ENCODE measurements around the gene POLR2E.

The POLR2E gene

GRCh38 chr19:1062387-1063029 is 32.7 kb downstream of the POLR2E start:
- DNase-seq: no peak

DNA sequence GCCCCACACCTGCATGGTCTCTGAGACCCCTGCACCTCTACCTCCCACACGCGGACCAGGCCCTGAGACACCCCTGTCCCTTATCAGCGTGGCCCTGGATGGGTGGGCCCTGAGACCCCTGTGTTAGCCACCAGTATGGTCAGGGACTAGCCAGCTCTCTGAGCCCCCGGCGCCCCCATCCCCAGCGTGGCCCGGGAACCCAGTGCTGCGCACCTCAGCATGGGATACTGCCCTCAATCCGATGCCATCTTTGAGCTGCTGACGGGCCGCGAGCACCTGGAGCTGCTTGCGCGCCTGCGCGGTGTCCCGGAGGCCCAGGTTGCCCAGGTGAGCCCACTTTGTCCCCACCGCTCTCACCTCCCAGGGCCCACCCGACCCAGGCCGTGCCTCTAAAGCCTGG is 33.2 kb downstream of the POLR2E start:
- no peak for DNase-seq

DNA sequence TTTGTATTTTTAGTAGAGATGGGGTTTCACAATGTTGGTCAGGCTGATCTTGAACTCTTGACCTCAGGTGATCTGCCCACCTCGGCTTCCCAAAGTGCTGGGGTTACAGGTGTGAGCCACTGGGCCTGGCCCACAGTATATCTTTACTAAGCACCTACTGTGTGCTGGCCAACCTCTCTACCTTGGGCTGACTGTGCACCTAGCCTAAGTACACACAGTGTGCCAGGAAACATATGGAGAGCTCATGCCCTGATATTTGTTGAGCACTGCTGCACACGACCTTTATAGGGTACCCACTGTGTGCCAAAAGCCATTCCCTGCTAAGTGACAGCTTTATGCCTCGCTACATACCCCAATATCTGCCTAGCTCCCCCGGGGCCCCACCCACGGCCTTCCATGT is 34.5 kb downstream of the POLR2E start:
- no peak for DNase-seq

- no peak for DNase-seq
These were observed 37.1 kb downstream of the POLR2E start for GRCh38 chr19:1058112-1058511.

DNA sequence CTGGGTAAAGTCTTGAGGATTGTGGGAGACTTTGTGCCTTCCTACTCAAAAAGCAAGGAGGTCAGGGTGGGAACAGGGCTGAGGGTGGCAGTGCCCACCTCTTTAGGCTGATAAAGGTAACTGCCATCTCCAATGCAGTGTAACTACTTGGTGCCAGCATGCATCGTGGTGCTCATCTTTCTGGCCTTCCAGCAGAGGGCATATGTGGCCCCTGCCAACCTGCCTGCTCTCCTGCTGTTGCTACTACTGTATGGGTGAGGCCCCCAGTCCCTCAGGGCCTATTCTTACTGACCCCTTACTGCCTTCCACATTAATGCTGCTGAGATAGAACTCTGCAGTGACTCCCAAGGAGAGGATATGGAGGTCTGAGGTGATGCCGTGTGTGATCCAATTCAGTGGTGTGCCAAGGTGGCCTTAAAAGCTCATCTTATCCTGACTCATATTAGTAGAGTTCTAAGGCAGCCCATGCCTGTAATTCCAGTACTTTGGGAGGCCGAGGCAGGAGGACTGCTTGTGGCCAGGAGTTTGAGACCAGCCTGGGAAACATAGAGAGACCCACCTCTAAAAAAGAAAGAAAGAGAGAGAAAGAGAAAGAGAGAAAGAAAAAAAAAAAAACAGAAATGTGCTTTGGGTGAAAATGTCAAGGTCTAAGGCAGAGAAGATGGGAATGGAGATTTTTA is 37.9 kb downstream of the POLR2E start:
- DNase-seq: no peak

DNA sequence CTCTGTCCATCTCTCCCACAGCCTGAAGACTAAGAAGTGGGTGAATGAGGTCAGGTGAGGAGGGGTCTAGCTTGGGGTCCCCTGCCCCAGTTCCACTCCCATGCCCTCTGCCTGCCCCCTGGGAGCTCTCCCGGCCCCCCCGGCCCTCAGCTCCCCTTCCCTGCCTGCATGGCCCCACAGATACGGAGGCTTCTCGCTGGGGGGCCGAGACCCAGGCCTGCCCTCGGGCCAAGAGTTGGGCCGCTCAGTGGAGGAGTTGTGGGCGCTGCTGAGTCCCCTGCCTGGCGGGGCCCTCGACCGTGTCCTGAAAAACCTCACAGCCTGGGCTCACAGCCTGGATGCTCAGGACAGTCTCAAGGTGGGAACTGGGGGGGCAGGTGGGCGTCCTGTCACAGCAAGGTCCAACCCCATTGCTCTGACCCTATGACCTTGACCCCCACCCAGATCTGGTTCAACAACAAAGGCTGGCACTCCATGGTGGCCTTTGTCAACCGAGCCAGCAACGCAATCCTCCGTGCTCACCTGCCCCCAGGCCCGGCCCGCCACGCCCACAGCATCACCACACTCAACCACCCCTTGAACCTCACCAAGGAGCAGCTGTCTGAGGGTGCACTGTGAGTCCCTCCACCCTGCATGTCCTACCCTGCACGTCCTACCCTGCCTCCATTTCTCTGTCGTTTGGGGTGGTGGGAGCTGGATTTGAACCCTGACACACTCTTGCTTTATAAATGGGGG is 39.1 kb downstream of the POLR2E start:
- DNase-seq: no peak

DNA sequence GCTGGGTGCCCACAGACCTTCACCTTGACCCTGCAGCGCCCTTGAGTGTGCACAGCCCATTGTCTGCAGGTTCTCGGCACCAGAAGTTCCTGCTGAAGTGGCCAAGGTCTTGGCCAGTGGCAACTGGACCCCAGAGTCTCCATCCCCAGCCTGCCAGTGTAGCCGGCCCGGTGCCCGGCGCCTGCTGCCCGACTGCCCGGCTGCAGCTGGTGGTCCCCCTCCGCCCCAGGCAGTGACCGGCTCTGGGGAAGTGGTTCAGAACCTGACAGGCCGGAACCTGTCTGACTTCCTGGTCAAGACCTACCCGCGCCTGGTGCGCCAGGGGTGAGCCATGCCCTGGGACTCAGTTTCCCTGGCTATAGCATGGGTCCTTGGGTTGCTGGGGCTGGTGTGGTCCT is 40.1 kb downstream of the POLR2E start:
- DNase-seq: no peak

DNA sequence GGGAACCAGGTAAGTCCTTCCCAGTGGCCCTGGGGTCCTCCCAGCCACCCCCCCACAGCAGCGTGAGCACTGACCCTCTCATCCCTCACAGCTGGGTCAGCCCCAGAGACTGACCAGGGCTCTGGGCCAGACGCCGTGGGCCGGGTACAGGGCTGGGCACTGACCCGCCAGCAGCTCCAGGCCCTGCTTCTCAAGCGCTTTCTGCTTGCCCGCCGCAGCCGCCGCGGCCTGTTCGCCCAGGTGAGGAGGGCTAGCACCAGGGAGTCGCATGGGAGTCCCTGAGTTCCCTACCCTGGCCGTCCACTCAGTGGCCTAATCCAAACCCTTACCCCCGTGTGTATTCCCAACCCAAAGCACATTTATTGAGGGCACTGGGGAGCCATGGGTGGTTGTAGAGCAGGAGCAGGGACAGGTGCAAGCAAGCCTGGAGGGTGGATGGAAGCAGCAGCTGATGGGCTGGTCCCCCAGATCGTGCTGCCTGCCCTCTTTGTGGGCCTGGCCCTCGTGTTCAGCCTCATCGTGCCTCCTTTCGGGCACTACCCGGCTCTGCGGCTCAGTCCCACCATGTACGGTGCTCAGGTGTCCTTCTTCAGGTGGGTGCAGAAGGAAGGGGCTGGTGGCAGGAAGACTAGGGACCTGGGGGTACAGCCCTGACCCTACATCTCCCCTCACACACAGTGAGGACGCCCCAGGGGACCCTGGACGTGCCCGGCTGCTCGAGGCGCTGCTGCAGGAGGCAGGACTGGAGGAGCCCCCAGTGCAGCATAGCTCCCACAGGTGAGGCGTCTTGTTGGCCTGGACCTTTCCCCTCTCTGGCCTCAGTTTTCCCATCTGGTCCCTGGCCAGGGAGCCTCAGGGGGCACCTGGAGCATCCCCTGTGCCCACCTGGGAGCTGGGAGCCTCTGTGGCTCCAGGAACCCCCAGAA is 40.8 kb downstream of the POLR2E start:
- no peak for DNase-seq

DNA sequence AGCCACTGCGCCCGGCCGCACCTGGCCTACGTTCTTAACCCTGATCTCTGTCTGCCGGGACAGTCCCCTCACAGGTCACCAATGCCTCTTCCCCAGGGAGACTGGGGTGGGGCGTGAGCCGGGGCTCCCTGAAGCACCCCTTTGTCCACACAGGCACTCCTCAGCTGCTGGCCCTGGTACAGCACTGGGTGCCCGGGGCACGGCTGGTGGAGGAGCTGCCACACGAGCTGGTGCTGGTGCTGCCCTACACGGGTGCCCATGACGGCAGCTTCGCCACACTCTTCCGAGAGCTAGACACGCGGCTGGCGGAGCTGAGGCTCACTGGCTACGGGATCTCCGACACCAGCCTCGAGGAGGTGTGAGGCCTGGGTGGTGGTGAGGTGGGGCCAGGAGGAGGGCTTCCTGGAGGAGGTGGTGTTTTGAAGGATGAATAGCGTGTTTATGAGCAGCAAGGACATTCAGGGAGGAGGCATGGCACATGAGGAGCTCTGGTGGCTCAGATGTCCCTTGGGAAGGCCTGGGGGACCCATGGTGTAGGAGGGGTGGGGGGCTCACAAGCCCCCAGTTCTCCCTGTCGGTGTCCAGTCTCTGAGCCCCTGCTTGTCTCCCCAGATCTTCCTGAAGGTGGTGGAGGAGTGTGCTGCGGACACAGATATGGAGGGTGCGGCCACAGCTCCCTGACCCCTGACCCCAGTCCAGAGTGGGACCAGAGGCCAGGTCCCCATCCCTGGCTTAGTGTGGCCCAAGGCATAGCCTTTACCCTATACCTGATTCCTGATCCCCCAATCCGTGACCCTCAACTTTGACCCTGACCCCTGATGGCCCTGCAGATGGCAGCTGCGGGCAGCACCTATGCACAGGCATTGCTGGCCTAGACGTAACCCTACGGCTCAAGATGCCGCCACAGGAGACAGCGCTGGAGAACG is 41.7 kb downstream of the POLR2E start:
- DNase-seq: no peak

- no peak for DNase-seq
These were observed 42.7 kb downstream of the POLR2E start for GRCh38 chr19:1052349-1052975.

GRCh38 chr19:1051791-1052190 is 43.4 kb downstream of the POLR2E start:
- no peak for DNase-seq

- DNase-seq: no peak
These were observed 44.0 kb downstream of the POLR2E start for GRCh38 chr19:1050989-1051788.

GRCh38 chr19:1049800-1050199 is 45.4 kb downstream of the POLR2E start:
- DNase-seq: no peak

DNA sequence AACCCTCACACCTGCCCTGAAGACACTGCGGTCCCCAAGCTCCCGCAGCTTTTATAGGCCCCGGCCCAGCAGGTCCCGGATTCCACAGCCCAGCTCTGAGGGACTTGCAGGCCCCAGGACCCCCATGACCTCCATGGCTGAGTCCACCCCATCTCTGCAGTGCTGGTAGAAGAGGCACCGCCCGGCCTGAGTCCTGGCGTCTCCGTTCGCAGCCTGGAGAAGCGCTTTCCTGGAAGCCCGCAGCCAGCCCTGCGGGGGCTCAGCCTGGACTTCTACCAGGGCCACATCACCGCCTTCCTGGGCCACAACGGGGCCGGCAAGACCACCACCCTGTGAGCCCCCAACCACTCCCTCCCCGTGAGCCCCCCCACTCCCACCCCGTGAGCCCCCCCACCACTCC is 46.1 kb downstream of the POLR2E start:
- DNase-seq: no peak

DNA sequence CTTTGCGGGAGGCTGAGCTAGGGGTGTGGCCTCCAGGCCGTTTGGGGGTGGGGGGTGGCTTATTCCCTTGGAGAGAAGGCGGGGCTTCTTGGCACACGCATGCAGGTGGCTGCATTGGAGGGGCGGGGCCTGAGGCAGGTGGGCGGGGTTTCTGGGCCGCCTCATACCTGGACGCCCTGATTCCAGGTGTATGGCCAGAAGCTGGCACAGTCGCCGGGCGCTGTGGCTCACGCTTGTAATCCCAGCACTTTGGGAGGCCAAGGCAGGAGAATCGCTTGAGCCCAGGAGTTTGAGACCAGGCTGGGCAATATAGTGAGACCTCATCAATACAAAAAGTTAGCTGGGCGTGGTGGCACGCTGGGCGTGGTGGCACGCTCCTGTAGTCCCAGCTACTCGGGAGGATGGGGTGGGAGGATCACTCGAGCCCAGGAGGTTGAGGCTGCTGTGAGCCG is 47.5 kb downstream of the POLR2E start:
- DNase-seq: no peak

- DNase-seq: no peak
These were observed 48.1 kb downstream of the POLR2E start for GRCh38 chr19:1046836-1047695.

GRCh38 chr19:1046117-1046626 is 49.0 kb downstream of the POLR2E start:
- DNase-seq: no peak

GRCh38 chr19:1045247-1045603 is 50.0 kb downstream of the POLR2E start:
- DNase-seq: no peak
